Fibroblast of skin of scalp (primary cell): ENCODE data around the gene SBSN.
"Not testable (repeated sequence)": the region's sequence is repeated elsewhere in the genome, so short reads cannot be mapped to it uniquely, and the experiment has no call there.

Experiments used
- DNase-seq: peaks from one replicate; pipeline ENCODE4 v3.0.0-alpha.2; 2013

SBSN gene

DNA sequence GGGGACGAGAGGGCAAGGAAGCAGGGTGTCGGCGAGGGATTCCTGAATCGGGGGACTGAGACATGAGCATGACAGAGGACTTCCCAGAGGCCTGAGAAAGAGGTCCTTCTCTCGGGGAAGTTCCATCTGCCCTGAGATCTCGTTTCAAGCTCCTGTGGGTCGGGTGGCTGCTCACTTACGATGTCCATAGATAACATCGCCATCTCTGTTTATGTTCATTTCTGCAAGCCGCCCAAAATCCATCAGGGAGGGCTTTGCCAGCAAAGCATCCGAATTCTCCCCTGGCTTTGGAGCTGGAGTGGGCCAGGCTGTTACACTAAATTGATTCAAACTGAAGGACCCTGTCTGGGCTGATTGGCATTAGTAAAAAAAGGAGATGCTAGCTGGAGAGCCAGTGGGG lies 20.6 kb downstream of the SBSN start:
- no peak for DNase-seq

- no peak for DNase-seq
Observed at GRCh38 chr19:35506011-35506410, 22.1 kb downstream of the SBSN start.

GRCh38 chr19:35502751-35503150 lies 25.4 kb downstream of the SBSN start:
- DNase-seq: no peak

DNA sequence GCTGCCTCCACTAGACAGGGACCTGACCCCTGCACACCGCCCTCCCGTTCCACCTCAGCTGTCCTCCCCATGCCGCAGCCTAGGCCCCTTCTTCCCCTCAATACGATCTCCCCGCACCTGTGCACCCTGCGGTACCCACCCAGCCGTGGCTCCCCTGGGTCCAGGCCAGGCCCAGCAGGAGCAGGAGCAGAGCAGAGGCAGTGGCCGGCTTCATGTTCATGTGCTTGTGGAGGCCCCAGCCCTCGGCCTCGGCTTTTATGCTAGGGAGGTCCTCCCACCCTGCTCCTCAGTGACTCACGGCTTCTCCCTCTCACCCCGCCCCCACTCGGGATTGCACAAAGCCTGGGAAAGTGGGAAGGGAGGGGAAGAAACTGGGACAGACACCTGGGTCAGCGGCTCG lies 26.4 kb downstream of the SBSN start:
- no peak for DNase-seq

DNA sequence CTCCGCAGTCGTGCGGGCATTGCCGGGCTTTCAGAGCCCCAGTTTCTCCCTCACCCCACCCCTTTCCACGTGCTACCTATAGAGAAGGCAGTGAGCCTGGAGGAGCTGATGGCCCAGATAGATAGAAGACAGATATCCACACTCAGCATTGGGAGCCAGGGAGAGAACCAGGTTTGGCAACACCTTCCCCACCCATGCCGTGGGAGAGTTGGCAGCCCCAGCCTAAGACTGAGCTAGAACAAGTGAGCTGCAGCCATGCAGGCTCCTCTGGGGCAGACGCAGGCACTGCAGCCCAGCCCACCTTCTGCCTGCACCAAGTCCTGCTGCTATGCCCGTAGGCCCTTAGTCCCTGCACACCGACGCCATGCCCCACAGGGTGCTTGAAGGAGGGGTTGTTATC lies 27.5 kb downstream of the SBSN start:
- no peak for DNase-seq

GRCh38 chr19:35498984-35499527 lies 29.1 kb downstream of the SBSN start:
- no peak for DNase-seq

GRCh38 chr19:35498220-35498619 lies 29.9 kb downstream of the SBSN start:
- no peak for DNase-seq

DNA sequence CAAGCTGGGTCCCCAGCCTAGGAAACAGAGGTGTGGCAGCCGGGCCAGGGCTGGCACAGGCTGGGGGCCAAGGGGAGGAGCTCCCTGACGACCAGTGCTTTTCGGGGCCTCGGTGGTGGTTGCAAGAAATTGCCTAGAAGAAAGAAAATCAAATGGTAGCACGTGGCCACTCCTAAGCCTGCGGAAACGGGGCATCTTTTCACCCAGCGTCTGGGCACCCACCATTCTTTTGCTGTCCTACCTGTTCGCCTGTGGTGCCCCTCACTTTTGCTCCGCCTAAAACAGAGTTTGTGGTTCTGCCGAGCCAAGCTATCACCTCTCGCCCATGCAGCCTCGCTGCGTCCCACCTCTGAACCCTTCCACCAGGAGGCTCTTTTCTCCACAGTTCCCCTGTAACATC lies 30.7 kb downstream of the SBSN start:
- DNase-seq: no peak

- peak; percentile 62 for DNase-seq
Observed at GRCh38 chr19:35495107-35496064, 32.7 kb downstream of the SBSN start.

GRCh38 chr19:35493971-35494370 lies 34.1 kb downstream of the SBSN start:
- no peak for DNase-seq

GRCh38 chr19:35491836-35492360 lies 36.2 kb downstream of the SBSN start:
- DNase-seq: no peak

DNA sequence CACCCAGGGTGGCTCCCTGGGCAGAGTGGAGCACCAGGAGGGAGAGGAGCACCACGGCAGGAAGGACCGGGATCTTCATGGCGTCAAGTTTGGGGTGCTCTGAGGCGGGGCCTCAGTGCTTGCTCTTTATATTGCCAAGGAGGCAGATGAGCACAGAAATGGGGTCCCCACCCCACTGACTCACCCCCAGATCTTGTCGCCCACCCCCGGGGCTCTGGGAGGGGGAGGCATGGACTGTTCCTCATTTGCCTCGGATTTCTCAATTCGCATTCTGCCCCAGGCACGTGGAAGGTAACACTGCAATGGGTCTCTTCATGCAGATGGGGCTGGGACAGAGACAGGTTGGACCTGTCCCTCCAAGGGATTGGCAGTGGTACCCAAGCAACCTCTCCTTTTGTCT lies 37.7 kb downstream of the SBSN start, which contains the start of gene KRTDAP:
Gene KRTDAP, minus strand, starts transcription at position 101 of the 400 bp plus-strand sequence. Its CDS starts 22 bp downstream, at position 79.
- DNase-seq: no peak

DNA sequence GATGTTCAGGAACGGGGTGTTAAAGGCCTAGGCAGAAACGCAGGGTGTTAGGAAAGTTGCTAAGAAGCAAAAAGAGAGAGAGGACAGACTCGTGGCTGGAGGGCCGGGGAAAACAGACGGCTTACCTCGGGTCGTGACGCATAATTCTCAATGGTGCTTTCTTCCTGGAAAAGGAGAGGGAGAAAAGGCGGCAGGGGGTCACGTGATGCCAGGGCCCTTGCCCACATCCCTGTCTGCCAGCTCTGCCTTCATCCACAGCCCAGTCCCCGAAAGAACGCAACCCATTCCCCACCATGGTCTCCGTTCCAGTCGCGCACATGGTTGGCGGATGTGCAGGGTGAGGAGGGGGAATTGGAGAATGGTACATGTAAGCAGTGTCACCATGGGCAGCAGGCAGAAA lies 39.4 kb downstream of the SBSN start:
- DNase-seq: no peak

DNA sequence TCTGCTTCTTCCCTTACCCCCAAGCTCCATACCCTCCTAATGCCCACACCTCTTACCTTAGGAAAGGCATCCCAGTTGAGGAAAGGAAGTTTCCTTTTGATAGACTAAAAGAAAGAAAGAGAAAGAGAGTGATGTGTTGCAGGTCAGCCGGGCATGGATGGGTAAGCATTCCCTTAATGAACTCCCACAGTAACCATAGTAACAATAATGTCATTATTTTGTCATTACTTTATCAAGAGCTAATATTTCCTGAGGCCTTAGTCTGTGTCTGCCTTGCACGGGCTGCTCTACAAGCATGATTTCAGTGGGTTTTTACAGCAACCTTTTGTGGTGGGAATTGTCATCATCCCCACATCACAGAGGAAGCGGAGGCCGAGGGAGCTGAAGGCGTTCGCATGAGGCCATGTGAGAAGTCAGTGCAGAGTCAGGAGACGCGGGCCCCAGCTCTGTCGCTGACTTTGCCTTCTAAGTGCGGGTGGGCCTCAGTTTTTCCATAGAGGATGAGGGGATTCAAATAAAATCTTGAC lies 40.4 kb downstream of the SBSN start:
- no peak for DNase-seq

GRCh38 chr19:35486268-35486708 lies 41.8 kb downstream of the SBSN start:
- DNase-seq: no peak

GRCh38 chr19:35484252-35485036 lies 43.7 kb downstream of the SBSN start:
- no peak for DNase-seq

DNA sequence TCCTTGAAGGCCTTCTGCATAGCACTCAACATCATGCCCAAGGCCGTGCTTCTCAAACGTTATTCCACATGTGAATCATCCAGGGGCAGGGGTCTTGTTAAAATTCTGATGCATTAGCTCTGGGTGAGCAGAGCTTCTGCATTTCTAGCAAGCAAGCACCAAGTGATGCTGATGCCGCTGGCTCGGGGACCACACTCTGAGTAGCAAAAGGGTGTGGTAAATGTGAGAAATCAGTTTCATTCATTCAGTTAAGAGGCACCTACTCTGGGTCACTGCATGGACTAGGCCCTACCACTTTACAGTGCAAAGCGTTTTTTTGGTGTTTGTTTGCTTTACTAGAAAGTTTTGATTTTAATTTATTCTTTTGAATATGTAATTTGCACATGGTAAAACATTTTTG lies 45.0 kb downstream of the SBSN start:
- no peak for DNase-seq

- DNase-seq: no peak
Observed at GRCh38 chr19:35478794-35479677, 49.1 kb downstream of the SBSN start.

DNA sequence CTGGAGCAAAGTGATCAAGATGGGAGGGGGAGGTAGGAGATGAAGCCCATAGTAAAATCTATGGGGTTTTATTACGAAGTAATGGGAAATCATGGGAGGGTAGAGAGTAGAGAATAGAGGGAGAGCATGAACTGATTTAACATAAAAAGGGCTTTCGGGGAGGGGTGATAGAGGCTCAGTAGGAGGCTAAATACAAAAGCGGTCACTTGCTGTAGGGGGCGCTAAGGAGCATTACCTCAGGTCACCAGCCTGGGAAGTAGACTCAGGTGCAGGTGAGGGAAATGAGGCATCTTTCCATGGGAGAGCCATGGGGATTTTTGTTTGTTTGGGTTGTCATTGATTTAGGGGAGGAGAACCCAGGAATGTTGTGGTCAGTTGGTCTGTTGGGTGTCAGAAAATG lies 52.0 kb downstream of the SBSN start:
- no peak for DNase-seq

DNA sequence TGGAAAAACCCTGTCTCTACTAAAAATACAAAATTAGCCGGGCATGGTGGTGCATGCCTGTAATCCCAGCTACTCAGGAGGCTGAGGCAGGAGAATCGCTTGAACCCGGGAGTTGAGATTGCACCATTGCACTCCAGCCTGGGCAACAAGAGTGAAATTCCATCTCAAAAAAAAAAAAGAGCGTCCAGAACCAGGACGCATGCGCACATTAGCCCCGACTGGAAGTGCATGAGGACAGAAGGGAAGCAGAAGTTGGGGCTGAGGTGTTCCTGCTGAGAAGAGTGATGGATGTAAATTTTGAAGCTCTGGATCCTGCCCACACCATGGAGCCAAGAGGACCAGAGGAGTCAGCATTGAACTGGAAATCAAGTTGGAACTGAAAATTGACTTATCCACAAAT lies 53.5 kb downstream of the SBSN start:
- DNase-seq: not testable (repeated sequence)

DNA sequence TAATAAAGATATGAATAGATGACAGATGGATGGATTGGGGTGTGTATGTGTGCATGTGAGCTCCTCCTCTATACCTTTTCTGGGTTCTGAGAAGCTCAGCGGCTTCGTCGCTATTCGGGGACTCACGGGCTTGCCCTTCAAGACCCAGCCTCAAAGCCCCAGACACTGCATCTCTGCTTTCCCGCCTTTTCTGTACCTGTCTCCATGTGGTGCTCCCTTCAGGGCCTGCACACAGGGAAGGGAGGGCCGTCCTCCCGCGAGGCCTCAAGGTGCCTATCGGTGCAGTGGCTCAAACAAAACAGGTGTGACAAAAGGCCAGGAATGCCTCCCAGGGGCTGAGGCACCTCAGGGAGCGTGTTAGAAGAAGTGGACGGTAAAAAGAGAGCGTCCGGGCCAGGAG lies 54.0 kb downstream of the SBSN start:
- no peak for DNase-seq
